IMR-90 (cell line): ENCODE results near the gene UBQLN1.

Experiments used
- BHLHE40 ChIP-seq: fragments of 150-350 bp; IDR thresholded peaks from 2 replicates; pipeline ENCODE4 v1.6.1; 2016; ENCODE audit warnings: mild to moderate bottlenecking, low read depth, low read length
- POLR2A ChIP-seq: IDR thresholded peaks from 2 replicates; pipeline ENCODE4 v1.6.1; 2012; ENCODE audit warnings: mild to moderate bottlenecking, low read depth, low read length
- SMC3 ChIP-seq: fragments of 150-350 bp; IDR thresholded peaks from 2 replicates; pipeline ENCODE4 v1.6.1; 2016; ENCODE audit warnings: low read depth, mild to moderate bottlenecking, antibody characterized with exemption, low read length, moderate library complexity
- TF ChIP-seq, protein P1 (sequence below): conservative IDR thresholded peaks from 2 replicates; pipeline ENCODE4 v1.5.1; 2012; ENCODE audit warnings: mild to moderate bottlenecking, low read depth, low read length, improper control_type of control experiment

DNA sequence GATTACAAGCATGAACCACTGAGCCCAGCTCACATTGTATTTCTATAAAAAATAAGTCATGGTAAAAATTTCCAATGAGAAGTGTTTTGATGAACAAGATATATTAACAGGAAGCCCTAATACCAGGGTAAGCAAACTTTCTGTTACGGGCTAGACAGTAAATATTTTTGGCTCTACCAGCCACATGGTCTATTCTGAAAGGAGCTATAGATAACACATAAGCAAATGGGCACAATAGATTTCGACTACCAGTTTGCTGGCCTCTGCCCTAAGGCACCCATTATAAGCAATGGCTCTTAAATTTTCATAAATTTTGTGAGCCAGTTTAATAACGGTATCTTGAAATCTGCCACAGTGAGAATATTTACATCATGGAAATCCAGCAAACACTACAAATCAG, 8.1 kb downstream of the UBQLN1 start:
- TF ChIP-seq, protein P1, sequence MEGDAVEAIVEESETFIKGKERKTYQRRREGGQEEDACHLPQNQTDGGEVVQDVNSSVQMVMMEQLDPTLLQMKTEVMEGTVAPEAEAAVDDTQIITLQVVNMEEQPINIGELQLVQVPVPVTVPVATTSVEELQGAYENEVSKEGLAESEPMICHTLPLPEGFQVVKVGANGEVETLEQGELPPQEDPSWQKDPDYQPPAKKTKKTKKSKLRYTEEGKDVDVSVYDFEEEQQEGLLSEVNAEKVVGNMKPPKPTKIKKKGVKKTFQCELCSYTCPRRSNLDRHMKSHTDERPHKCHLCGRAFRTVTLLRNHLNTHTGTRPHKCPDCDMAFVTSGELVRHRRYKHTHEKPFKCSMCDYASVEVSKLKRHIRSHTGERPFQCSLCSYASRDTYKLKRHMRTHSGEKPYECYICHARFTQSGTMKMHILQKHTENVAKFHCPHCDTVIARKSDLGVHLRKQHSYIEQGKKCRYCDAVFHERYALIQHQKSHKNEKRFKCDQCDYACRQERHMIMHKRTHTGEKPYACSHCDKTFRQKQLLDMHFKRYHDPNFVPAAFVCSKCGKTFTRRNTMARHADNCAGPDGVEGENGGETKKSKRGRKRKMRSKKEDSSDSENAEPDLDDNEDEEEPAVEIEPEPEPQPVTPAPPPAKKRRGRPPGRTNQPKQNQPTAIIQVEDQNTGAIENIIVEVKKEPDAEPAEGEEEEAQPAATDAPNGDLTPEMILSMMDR, result no peak
- TF ChIP-seq POLR2A, result no peak
- no peak for TF ChIP-seq SMC3
- no peak for TF ChIP-seq BHLHE40
